HepG2 (cell line): ENCODE measurements around the gene F13B. TPM values are rescaled to one million over a fixed set of nuclear protein-coding genes. Genes with fewer than 3 reads are reported as not detected.

Source experiments
- ATAC-seq: fragments of 200-7000 bp; cut with Tn5 transposase; 3 replicates; pipeline ENCODE4 v1.9.1; 2020; ENCODE audit warnings: mild to moderate bottlenecking, moderate library complexity
- BruUV-seq: library from RNA; stranded (reverse); fragments of 400-500 nt; replicated peaks from 2 replicates; lab custom pipeline; 2021; lab: Mats Ljungman, UMichigan
- CTCF ChIA-PET: fragments of 300-600 bp; formaldehyde crosslinking; extraction: SDS; loops from one replicate; lab custom pipeline; 2021; ENCODE audit warnings: low total read pairs, inconsistent platforms, low intra/inter-chr PET ratio; lab: Yijun Ruan, JAX
- POLR2A ChIA-PET: fragments of 350-600 bp; sonication (Branson Sonifier 250); formaldehyde crosslinking; loops from one replicate; lab custom pipeline; 2020; ENCODE audit warnings: antibody characterized with exemption, inconsistent platforms; lab: Yijun Ruan, JAX
- DNase-seq: peaks from one replicate; pipeline ENCODE4 v3.0.0-alpha.2; 2015; ENCODE audit warnings: low spot score
- FAIRE-seq: peaks from 3 replicates; lab custom pipeline; 2011; peaks lifted over from hg19 to GRCh38; lab: Jason Lieb, UNC
- H2AFZ ChIP-seq: one replicate; pipeline ENCODE4 v1.6.1; 2011; ENCODE audit warnings: low read length, inconsistent platforms
- H3K27ac ChIP-seq: fragments of 300-600 bp; 3 replicates; pipeline ENCODE4 v1.8.0; 2011; ENCODE audit warnings: mixed run types, mild to moderate bottlenecking, mixed read lengths, low read length, inconsistent platforms; ENCODE audit not compliant: insufficient read depth; ENCODE audit errors: extremely low read length
- H3K27me3 ChIP-seq, 2 experiments: fragments of 200-600 bp in 1 of 2; 2 replicates in 1 of 2; 3 replicates in 1 of 2; pipeline versions ENCODE4 v1.6.0 to v1.8.0; 2011; ENCODE audit warnings: low read length in 2 of 2, mild to moderate bottlenecking in 2 of 2, moderate library complexity in 2 of 2, inconsistent platforms in 1 of 2; ENCODE audit not compliant: insufficient read depth in 2 of 2, control insufficient read depth in 1 of 2
- H3K36me3 ChIP-seq, 2 experiments: fragments of 200-600 bp in 1 of 2; replicated peaks in 1 of 2; 2 replicates in 1 of 2; 3 replicates in 1 of 2; pipeline versions ENCODE4 v1.5.1 to v1.8.0; 2011; ENCODE audit warnings: low read length in 2 of 2, inconsistent platforms in 1 of 2; ENCODE audit not compliant: insufficient read depth in 2 of 2, control insufficient read depth in 1 of 2
- H3K4me1 ChIP-seq: 2 replicates; pipeline ENCODE4 v1.5.1; 2012; ENCODE audit warnings: low read length, inconsistent platforms; ENCODE audit not compliant: insufficient read depth
- H3K4me2 ChIP-seq: 2 replicates; pipeline ENCODE4 v1.6.0; 2011; ENCODE audit warnings: low read depth, low read length, inconsistent platforms
- H3K4me3 ChIP-seq, 3 experiments: fragments of 200-600 bp in 1 of 3; sonication (generic), shearing (Covaris generic) in 1 of 3; replicated peaks in 1 of 3; 2 replicates each; pipeline ENCODE4 v1.5.1; 2011 to 2016; ENCODE audit warnings: low read length in 3 of 3, inconsistent platforms in 2 of 3, low read depth in 2 of 3, mild to moderate bottlenecking in 2 of 3, control low read depth in 1 of 3, mixed read lengths in 1 of 3; ENCODE audit not compliant: insufficient read depth in 1 of 3
- H3K79me2 ChIP-seq: one replicate; pipeline ENCODE4 v1.6.1; 2011; ENCODE audit warnings: low read length, inconsistent platforms; ENCODE audit not compliant: insufficient read depth
- H3K9ac ChIP-seq: 2 replicates; pipeline ENCODE4 v1.6.0; 2011; ENCODE audit warnings: mild to moderate bottlenecking, low read depth, low read length, inconsistent platforms; ENCODE audit not compliant: insufficient read depth
- H3K9me3 ChIP-seq: 2 replicates; pipeline ENCODE4 v1.5.1; 2012; ENCODE audit warnings: mild to moderate bottlenecking, low read length
- H4K20me1 ChIP-seq: 2 replicates; pipeline ENCODE4 v1.6.0; 2011; ENCODE audit warnings: inconsistent platforms, mild to moderate bottlenecking, low read length, moderate library complexity; ENCODE audit not compliant: insufficient read depth
- CHD2 ChIP-seq: IDR thresholded peaks from 2 replicates; pipeline ENCODE4 v1.6.1; 2011; ENCODE audit warnings: low read depth, low read length, improper control_type of control experiment
- GATAD2A ChIP-seq: IDR thresholded peaks from 2 replicates; pipeline ENCODE4 v1.6.1; 2016
- MAFF ChIP-seq: IDR thresholded peaks from 2 replicates; pipeline ENCODE4 v1.6.1; 2011; ENCODE audit warnings: low read depth, low read length, improper control_type of control experiment
- MAFK ChIP-seq, 2 experiments: IDR thresholded peaks in 1 of 2; conservative IDR thresholded peaks in 1 of 2; 2 replicates each; pipeline ENCODE4 v1.6.1; 2011; ENCODE audit warnings: improper control_type of control experiment in 2 of 2, low read length in 2 of 2
- MAX ChIP-seq: IDR thresholded peaks from 2 replicates; pipeline ENCODE4 v1.6.1; 2012; ENCODE audit warnings: inconsistent platforms
- NFE2 ChIP-seq: sonication (generic); formaldehyde crosslinking; IDR thresholded peaks from 2 replicates; pipeline ENCODE4 v1.4.0; 2020; ENCODE audit warnings: missing genetic modification reagents
- ZNF180 ChIP-seq: sonication (generic); formaldehyde crosslinking; IDR thresholded peaks from 2 replicates; pipeline ENCODE4 v1.4.0; 2020; ENCODE audit warnings: low read depth, missing genetic modification reagents, borderline replicate concordance
- ZNF687 ChIP-seq: sonication (generic); formaldehyde crosslinking; IDR thresholded peaks from 2 replicates; pipeline ENCODE4 v1.5.1; 2020; ENCODE audit warnings: mild to moderate bottlenecking, missing genetic modification reagents, moderate library complexity
- WGBS: methylation state at CpG from one replicate; pipeline ENCODE4 v1.1.6; 2017; ENCODE audit warnings: low lambda C conversion rate; 5-methylcytosine and 5-hydroxymethylcytosine counted together
- in situ Hi-C: cut with HindIII; loops from 2 replicates; pipeline ENCODE4 v1.10.0; 2017; ENCODE audit warnings: low pct_unique_long_range_greater_than_20kb; ENCODE audit not compliant: extremely low pct_ligation_motif_present
- intact Hi-C: fragments of 100-400 bp; cut with micrococcal nuclease; formaldehyde crosslinking; loops from one replicate; pipeline ENCODE4 v1.10.0; 2022; ENCODE audit not compliant: unreplicated experiment
- polyA plus RNA-seq, 8 experiments: library from polyadenylated mRNA; depleted of rRNA in 3 of 8; stranded (reverse) in 7 of 8; unstranded in 1 of 8; fragments of >200 nt; fragmentation: Illumina TruSeq in 4 of 8; extraction: Trizol in 4 of 8; gene quantifications; 2 replicates each; pipeline versions ENCODE4 v1.2.1 to v1.2.3, GENCODE V29; 2011 to 2016; ENCODE audit warnings: low read depth in 4 of 8, missing spikeins in 1 of 8, mixed read lengths in 1 of 8; ENCODE audit not compliant: insufficient read depth in 1 of 8
- total RNA-seq, 5 experiments: library from RNA; depleted of rRNA; stranded (reverse); fragments of >200 nt; fragmentation: Illumina TruSeq; extraction: Trizol; gene quantifications; 2 replicates each; pipeline ENCODE4 v1.2.3, GENCODE V29; 2016; ENCODE audit warnings: low read depth in 1 of 5

F13B gene
- total and polyA plus RNA-seq, 2 of the 13 experiments (the other 11 are each of a cell fraction or from before 2014, with no cell fraction given): 0.41 to 2.7 TPM

- ChIA-PET POLR2A (interaction anchor here (1.2 kb wide), 1 partner anchor 46 kb away, joined by 3 read pairs; no protein-coding TSS in a partner anchor), CTCF (no interaction called here)
- intact Hi-C loops: no loop called here
- Histone ChIP-seq H3K4me3 (no peak overlapping the region), H3K4me1 (no peaks in the 10 kb centered on the region), H3K27me3 (no peaks in the 10 kb centered on the region), H3K4me2 (no peak overlapping the region), H3K79me2 (no peaks in the 10 kb centered on the region), H4K20me1 (no peaks in the 10 kb centered on the region), H3K9ac (no peak overlapping the region), H2AFZ (no peak overlapping the region), H3K36me3 (peaks cover 0 to 2% of the 10 kb centered on the region in 2 experiments; a peak in 3 of 5 replicates), H3K9me3 (no peaks in the 10 kb centered on the region), H3K27ac (no peak overlapping the region)
- DNase-seq: no peak
- 94% methylated on average over 3 of the region's 3 CpGs for WGBS
- TF ChIP-seq GATAD2A (CRISPR knock-in tag) (no peak), NFE2 (CRISPR knock-in tag) (no peak), ZNF180 (CRISPR knock-in tag) (no peak), CHD2 (no peak), ZNF687 (CRISPR knock-in tag) (no peak), MAFF (peak; percentile 57; the same call in 1 of the 2 replicates), MAFK (conservative IDR thresholded peaks at IDR 0.05 in 1 of 2, IDR thresholded peaks at IDR 0.05 in 1 of 2; ENCODE audit: low read length in 2 of 2) (peak; percentile 47 to 64), MAX (no peak)
- no peak for ATAC-seq
- in situ Hi-C loops: no loop called here
- no peak for FAIRE-seq
- BruUV-seq: no TSS peak
These were observed 34.9 kb upstream of the F13B start for GRCh38 chr1:197101978-197102377.
